GM19468 (cell line): Measurements from ENCODE around the gene DPYD.

ENCODE experiments used
- ATAC-seq: cut with Tn5 transposase; IDR thresholded peaks from one replicate; pipeline ENCODE4 v1.9.1; 2021; ENCODE audit warnings: mild to moderate bottlenecking, moderate library complexity, moderate number of reproducible peaks; ENCODE audit not compliant: unreplicated experiment; ENCODE audit errors: extremely low read depth

DPYD gene

GRCh38 chr1:97412166-97412565 lies 508.7 kb downstream of the DPYD start:
- ATAC-seq, result no peak

GRCh38 chr1:97396463-97396862 lies 524.4 kb downstream of the DPYD start:
- no peak for ATAC-seq

GRCh38 chr1:97392701-97393100 lies 528.1 kb downstream of the DPYD start:
- no peak for ATAC-seq

GRCh38 chr1:97385536-97386277 lies 535.1 kb downstream of the DPYD start:
- ATAC-seq, result no peak

GRCh38 chr1:97384294-97384968 lies 536.4 kb downstream of the DPYD start:
- ATAC-seq, result no peak

GRCh38 chr1:97383797-97384196 lies 537.0 kb downstream of the DPYD start:
- ATAC-seq, result no peak

GRCh38 chr1:97382206-97382605 lies 538.6 kb downstream of the DPYD start:
- ATAC-seq, result no peak

GRCh38 chr1:97379387-97380075 lies 541.3 kb downstream of the DPYD start:
- no peak for ATAC-seq

- no peak for ATAC-seq
These were observed 542.2 kb downstream of the DPYD start for GRCh38 chr1:97378596-97378995.

- no peak for ATAC-seq
These were observed 543.3 kb downstream of the DPYD start for GRCh38 chr1:97377432-97378034.

- no peak for ATAC-seq
These were observed 547.8 kb downstream of the DPYD start for GRCh38 chr1:97373000-97373399.

GRCh38 chr1:97372531-97372930 lies 548.3 kb downstream of the DPYD start:
- ATAC-seq, result no peak

GRCh38 chr1:97368296-97368695 lies 552.5 kb downstream of the DPYD start:
- no peak for ATAC-seq

GRCh38 chr1:97366984-97367383 lies 553.9 kb downstream of the DPYD start:
- ATAC-seq, result no peak

GRCh38 chr1:97365026-97365425 lies 555.8 kb downstream of the DPYD start:
- ATAC-seq, result no peak

GRCh38 chr1:97364086-97364485 lies 556.7 kb downstream of the DPYD start:
- no peak for ATAC-seq

GRCh38 chr1:97356309-97356708 lies 564.5 kb downstream of the DPYD start:
- no peak for ATAC-seq

- no peak for ATAC-seq
These were observed 567.9 kb downstream of the DPYD start for GRCh38 chr1:97352936-97353382.

GRCh38 chr1:97351846-97352245 lies 569.0 kb downstream of the DPYD start:
- ATAC-seq, result no peak

- ATAC-seq, result no peak
These were observed 570.2 kb downstream of the DPYD start for GRCh38 chr1:97350662-97351061.

- no peak for ATAC-seq
These were observed 570.6 kb downstream of the DPYD start for GRCh38 chr1:97350241-97350640.
